WTC11 (cell line): ENCODE measurements around the gene DDR2. TPM values are rescaled to one million over a fixed set of nuclear protein-coding genes. Genes with fewer than 3 reads are reported as not detected.

Experiments used
- ATAC-seq: fragments of 200-7000 bp; cut with Tn5 transposase; 2 replicates; pipeline ENCODE4 v1.10.0; 2021; ENCODE audit warnings: mild to moderate bottlenecking, moderate library complexity
- CTCF ChIA-PET: fragments of 300-600 bp; sonication (Branson Sonifier 250); formaldehyde crosslinking; loops from one replicate; lab custom pipeline; 2021; ENCODE audit warnings: antibody characterized with exemption; lab: Charles Lee
- POLR2A ChIA-PET: fragments of 350-600 bp; sonication (Branson Sonifier 250); formaldehyde crosslinking; loops from one replicate; lab custom pipeline; 2021; ENCODE audit warnings: antibody characterized with exemption; lab: Charles Lee
- DNase-seq: peaks from one replicate; pipeline ENCODE4 v3.0.0; 2021; ENCODE audit warnings: low spot score
- H3K27ac Mint-ChIP-seq: 2 replicates; pipeline ENCODE4 v1.8.0; 2021; ENCODE audit warnings: mixed read lengths
- H3K27me3 Mint-ChIP-seq: 2 replicates; pipeline ENCODE4 v1.8.0; 2021; ENCODE audit warnings: low read depth, mild to moderate bottlenecking, moderate library complexity, mixed read lengths
- H3K36me3 Mint-ChIP-seq: 2 replicates; pipeline ENCODE4 v1.8.0; 2021; ENCODE audit warnings: mixed read lengths
- H3K4me1 Mint-ChIP-seq: 2 replicates; pipeline ENCODE4 v1.8.0; 2022; ENCODE audit warnings: mixed read lengths
- H3K4me3 Mint-ChIP-seq: 2 replicates; pipeline ENCODE4 v1.8.0; 2021; ENCODE audit warnings: mild to moderate bottlenecking, moderate library complexity, mixed read lengths
- H3K9me3 Mint-ChIP-seq: 2 replicates; pipeline ENCODE4 v1.8.0; 2021; ENCODE audit warnings: mixed read lengths
- AR ChIP-seq: fragments of 250-450 bp; sonication (Bioruptor Pico); IDR thresholded peaks from 2 replicates; pipeline ENCODE4 v1.9.0; 2021; ENCODE audit warnings: mild to moderate bottlenecking
- ARID4B ChIP-seq: sonication (generic); formaldehyde crosslinking; IDR thresholded peaks from 2 replicates; pipeline ENCODE4 v1.8.0; 2023; ENCODE audit warnings: missing genetic modification reagents, mild to moderate bottlenecking, borderline replicate concordance
- CREM ChIP-seq: sonication (generic); formaldehyde crosslinking; IDR thresholded peaks from 2 replicates; pipeline ENCODE4 v1.8.1; 2022; ENCODE audit warnings: mild to moderate bottlenecking, missing genetic modification reagents, moderate library complexity
- FOXK1 ChIP-seq: sonication (generic); formaldehyde crosslinking; IDR thresholded peaks from 2 replicates; pipeline ENCODE4 v1.8.0; 2022; ENCODE audit warnings: mild to moderate bottlenecking, moderate library complexity, missing genetic modification reagents
- FOXP4 ChIP-seq: sonication (generic); formaldehyde crosslinking; IDR thresholded peaks from 2 replicates; pipeline ENCODE4 v1.8.0; 2022; ENCODE audit warnings: mild to moderate bottlenecking, missing genetic modification reagents
- GTF2I ChIP-seq: fragments of 250-450 bp; sonication (Bioruptor Pico); conservative IDR thresholded peaks from 2 replicates; pipeline ENCODE4 v1.4.0; 2021; ENCODE audit warnings: mild to moderate bottlenecking
- HMGA2 ChIP-seq: fragments of 250-450 bp; sonication (Bioruptor Pico); IDR thresholded peaks from 2 replicates; pipeline ENCODE4 v1.4.0; 2021; ENCODE audit warnings: mild to moderate bottlenecking, moderate library complexity
- KAT7 ChIP-seq: sonication (generic); formaldehyde crosslinking; IDR thresholded peaks from 2 replicates; pipeline ENCODE4 v1.8.1; 2023; ENCODE audit warnings: missing genetic modification reagents, mild to moderate bottlenecking, borderline replicate concordance
- OVOL2 ChIP-seq: fragments of 250-450 bp; sonication (Bioruptor Pico); IDR thresholded peaks from 2 replicates; pipeline ENCODE4 v1.9.0; 2021; ENCODE audit warnings: mild to moderate bottlenecking, borderline replicate concordance
- PRRX2 ChIP-seq: fragments of 250-450 bp; sonication (Bioruptor Pico); IDR thresholded peaks from 2 replicates; pipeline ENCODE4 v1.8.0; 2021; ENCODE audit warnings: mild to moderate bottlenecking
- SMAD4 ChIP-seq: sonication (generic); formaldehyde crosslinking; IDR thresholded peaks from 2 replicates; pipeline ENCODE4 v1.8.0; 2022; ENCODE audit warnings: mild to moderate bottlenecking, missing genetic modification reagents
- TEAD4 ChIP-seq: sonication (generic); formaldehyde crosslinking; IDR thresholded peaks from 2 replicates; pipeline ENCODE4 v1.8.0; 2022; ENCODE audit warnings: mild to moderate bottlenecking, missing genetic modification reagents
- ZBTB21 ChIP-seq: sonication (generic); formaldehyde crosslinking; IDR thresholded peaks from 2 replicates; pipeline ENCODE4 v1.8.1; 2023; ENCODE audit warnings: mild to moderate bottlenecking, missing genetic modification reagents, borderline replicate concordance
- ZNF263 ChIP-seq: sonication (generic); formaldehyde crosslinking; IDR thresholded peaks from 2 replicates; pipeline ENCODE4 v1.8.1; 2022; ENCODE audit warnings: low read depth, mild to moderate bottlenecking, moderate library complexity, missing genetic modification reagents
- total RNA-seq: library from RNA; stranded (reverse); gene quantifications from 3 replicates; pipeline ENCODE4 v1.2.3, GENCODE V29; 2021
- TF ChIP-seq, protein P1 (sequence below): fragments of 250-450 bp; sonication (Bioruptor Pico); IDR thresholded peaks from 2 replicates; pipeline ENCODE4 v1.9.0; 2021; ENCODE audit warnings: mild to moderate bottlenecking, borderline replicate concordance

The DDR2 gene
- total RNA-seq, 1 experiment from 2014 or later: 0.85 TPM

DNA sequence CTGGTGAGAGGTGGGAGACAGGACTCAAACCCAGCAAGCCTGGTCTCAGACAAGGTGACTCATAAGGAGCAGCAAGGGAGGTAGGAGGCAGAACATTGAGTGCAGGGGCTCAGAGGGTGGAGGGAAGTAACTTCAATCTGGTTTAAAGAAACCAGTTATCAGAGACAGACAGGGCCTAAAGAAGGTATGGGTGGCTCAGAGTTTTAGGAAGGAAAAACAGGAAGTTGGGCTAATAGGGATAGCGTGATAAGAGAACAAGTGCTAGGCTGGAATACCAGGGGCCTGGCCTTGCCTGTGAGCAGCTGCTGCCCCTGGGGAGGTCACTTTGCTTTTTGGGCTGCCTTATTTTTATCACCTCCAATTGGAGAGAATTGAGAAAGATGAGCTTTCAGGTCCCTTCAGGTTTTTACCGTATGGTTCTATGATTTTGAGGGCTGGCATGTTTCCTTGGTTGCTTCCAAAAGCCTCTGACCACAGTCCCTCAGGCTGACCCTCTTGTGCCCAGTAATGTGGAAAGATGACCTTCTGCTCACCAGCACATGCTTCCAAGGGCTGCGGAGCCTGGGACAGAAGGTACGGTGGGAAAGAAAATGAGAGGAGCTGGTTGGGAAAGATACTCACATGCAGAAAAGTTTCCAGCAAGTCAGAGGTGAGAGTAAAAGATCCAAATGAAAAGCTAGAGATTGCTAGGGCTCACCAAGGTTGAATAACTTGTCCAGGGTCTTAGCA is 77.0 kb downstream of the DDR2 start (continued):
- TF ChIP-seq, protein P1, sequence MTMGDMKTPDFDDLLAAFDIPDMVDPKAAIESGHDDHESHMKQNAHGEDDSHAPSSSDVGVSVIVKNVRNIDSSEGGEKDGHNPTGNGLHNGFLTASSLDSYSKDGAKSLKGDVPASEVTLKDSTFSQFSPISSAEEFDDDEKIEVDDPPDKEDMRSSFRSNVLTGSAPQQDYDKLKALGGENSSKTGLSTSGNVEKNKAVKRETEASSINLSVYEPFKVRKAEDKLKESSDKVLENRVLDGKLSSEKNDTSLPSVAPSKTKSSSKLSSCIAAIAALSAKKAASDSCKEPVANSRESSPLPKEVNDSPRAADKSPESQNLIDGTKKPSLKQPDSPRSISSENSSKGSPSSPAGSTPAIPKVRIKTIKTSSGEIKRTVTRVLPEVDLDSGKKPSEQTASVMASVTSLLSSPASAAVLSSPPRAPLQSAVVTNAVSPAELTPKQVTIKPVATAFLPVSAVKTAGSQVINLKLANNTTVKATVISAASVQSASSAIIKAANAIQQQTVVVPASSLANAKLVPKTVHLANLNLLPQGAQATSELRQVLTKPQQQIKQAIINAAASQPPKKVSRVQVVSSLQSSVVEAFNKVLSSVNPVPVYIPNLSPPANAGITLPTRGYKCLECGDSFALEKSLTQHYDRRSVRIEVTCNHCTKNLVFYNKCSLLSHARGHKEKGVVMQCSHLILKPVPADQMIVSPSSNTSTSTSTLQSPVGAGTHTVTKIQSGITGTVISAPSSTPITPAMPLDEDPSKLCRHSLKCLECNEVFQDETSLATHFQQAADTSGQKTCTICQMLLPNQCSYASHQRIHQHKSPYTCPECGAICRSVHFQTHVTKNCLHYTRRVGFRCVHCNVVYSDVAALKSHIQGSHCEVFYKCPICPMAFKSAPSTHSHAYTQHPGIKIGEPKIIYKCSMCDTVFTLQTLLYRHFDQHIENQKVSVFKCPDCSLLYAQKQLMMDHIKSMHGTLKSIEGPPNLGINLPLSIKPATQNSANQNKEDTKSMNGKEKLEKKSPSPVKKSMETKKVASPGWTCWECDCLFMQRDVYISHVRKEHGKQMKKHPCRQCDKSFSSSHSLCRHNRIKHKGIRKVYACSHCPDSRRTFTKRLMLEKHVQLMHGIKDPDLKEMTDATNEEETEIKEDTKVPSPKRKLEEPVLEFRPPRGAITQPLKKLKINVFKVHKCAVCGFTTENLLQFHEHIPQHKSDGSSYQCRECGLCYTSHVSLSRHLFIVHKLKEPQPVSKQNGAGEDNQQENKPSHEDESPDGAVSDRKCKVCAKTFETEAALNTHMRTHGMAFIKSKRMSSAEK (CRISPR knock-in tag): no peak

DNA sequence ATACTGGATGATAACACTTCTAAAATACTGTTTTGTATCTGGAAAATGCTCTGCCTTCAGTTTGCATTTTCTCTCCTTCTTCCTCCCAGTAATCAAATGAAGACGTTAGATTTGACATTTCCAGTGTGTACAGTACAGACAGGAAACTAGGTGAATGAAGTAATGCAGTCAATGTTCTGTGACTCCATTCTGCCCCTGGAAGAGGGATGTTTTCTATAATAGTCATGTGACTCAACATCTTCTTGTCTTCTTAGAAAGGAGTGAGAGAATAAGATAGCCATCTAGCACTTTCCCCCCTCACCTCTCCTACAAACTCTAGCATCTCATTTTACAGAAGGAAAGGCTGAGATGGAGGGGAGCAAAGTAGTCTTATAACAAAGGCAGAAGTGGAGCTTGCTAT is 77.6 kb downstream of the DDR2 start:
- ATAC-seq (no peak), DNase-seq (no peak)
- H3K36me3 Mint-ChIP-seq: no peaks in the 10 kb centered on the region
- H3K9me3 Mint-ChIP-seq: no peaks in the 10 kb centered on the region
- H3K27ac Mint-ChIP-seq: no peak overlapping the region
- ChIA-PET POLR2A (interaction anchor here (0.8 kb wide), 1 partner anchor 14 kb away, joined by 4 read pairs; no protein-coding TSS in a partner anchor), CTCF (no interaction called here)
- H3K4me3 Mint-ChIP-seq: no peak overlapping the region
- no peaks in the 10 kb centered on the region for H3K27me3 Mint-ChIP-seq
- TF ChIP-seq FOXP4 (CRISPR knock-in tag) (no peak), ZBTB21 (CRISPR knock-in tag) (no peak), KAT7 (CRISPR knock-in tag) (no peak), PRRX2 (CRISPR knock-in tag) (no peak), GTF2I (no peak), TEAD4 (CRISPR knock-in tag) (no peak), OVOL2 (CRISPR knock-in tag) (no peak), SMAD4 (CRISPR knock-in tag) (no peak), ZNF263 (CRISPR knock-in tag) (no peak), FOXK1 (CRISPR knock-in tag) (no peak), CREM (CRISPR knock-in tag) (no peak), AR (CRISPR knock-in tag) (no peak), HMGA2 (no peak), ARID4B (CRISPR knock-in tag) (no peak)
- H3K4me1 Mint-ChIP-seq: no peaks in the 10 kb centered on the region
